ENCODE measurements around the gene CALN1.
"Not testable (repeated sequence)": the region's sequence is repeated elsewhere in the genome, so short reads cannot be mapped to it uniquely, and the experiment has no call there.

The CALN1 gene

GRCh38 chr7:72412121-72412618 is at the start of gene CALN1:
CALN1 (minus strand) TSS chr7:72412338.
- DNase-seq (ENCODE audit: low read depth, low spot score): not testable (repeated sequence)

- no peak for DNase-seq (ENCODE audit: low read depth, low spot score)
These were observed 41.3 kb upstream of the CALN1 start for GRCh38 chr7:72453471-72453870.

- DNase-seq (ENCODE audit: low read depth, low spot score): no peak
These were observed 35.5 kb upstream of the CALN1 start for GRCh38 chr7:72447465-72448204.

DNA sequence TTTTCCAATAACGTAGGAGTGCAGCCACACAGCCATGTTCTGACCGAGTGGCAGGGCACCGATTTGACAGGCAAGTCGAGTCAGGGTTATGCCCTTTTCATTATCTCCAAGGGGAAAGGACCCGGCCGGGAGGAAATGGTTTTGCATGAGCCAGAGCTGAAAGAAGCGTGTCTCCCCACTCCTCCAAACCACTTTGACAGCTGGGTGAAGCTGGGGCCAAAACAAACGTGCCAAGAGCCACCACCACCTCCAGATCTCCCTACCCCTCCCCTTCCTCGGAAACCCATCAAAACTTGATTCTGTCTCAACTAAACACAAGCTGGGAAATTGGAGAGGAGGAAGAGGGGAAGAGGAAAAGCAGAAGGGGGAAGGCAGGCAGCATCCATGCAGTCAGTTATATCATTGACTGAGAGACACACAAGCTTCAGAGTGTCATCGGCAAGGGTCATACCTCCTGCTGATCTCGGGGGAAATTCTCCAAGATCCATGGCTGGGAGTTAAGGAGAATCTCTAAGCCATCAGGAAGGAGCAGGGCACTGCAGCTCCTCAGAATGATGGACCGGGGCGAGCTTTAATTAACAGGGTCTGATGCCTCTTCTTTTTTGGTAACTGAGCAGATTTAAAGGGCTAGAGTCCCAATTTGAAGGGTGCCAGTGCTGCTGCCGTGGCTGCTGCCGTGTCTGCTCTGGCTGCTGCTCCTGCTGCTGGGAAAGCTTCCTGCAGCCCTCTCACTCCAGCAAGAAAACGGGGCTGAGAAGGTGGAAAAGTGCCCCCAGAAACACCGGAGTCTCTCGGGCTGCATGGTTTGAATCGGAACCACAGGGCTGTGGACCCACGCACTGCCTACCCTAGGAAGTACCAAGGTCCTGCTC is 34.7 kb upstream of the CALN1 start:
- DNase-seq (ENCODE audit: low read depth, low spot score): no peak

DNA sequence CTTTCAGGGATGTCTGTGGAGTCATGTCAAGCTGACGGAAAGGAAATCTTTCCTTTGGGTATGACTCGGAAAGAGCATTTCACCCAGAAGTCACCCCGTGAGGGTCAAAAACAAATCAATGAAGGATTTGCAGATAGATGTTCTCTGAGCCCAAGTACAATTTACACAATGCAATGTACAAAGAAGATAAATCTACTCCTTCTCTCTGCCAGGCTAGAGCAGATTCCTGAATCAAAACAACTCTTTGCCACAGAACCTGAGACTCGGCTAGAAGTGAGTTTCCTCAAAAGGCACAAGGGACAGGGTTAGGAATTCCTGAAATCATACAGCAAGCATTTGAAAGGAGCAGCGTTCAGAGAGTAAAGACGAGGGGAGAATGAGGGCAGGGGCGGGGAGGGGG is 34.0 kb upstream of the CALN1 start:
- no peak for DNase-seq (ENCODE audit: low read depth, low spot score)

DNA sequence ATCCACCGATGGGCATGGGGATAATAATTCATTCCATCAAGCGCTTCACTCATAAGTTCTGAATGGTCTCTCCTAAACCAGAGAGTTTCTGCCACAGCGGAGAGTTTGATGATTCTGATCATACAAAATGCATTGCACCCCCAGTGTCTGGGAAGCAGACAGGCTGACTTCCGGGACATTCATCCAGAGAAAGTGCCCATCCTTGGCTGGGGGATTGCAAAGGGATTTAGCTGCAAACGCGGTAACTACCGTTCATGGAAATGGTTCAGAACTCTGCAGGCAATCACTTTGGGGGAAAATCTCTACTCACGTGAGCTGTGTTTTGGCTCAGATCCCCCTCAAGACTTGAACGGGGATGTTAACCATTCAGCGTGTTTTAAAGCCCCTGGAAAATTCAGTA is 33.4 kb upstream of the CALN1 start:
- no peak for DNase-seq (ENCODE audit: low read depth, low spot score)

DNA sequence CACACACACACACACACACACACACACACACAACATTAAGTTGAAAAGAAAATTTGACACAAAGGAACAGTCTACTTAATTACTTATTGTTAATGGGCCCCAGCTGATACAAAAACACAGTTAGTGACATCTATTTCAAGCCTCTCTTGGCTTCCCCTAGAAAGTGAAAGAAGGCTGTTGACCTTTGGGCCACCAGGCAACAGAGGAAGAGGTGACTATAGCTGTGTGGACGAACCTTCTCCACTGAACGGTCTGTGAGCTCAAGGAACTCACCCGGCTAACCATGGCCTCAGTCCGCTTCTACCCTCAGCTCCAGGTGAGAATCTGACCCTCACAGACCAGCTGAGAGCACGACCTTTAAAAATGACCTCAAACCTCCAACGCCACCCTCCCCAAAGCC is 32.9 kb upstream of the CALN1 start:
- DNase-seq (ENCODE audit: low read depth, low spot score): no peak

DNA sequence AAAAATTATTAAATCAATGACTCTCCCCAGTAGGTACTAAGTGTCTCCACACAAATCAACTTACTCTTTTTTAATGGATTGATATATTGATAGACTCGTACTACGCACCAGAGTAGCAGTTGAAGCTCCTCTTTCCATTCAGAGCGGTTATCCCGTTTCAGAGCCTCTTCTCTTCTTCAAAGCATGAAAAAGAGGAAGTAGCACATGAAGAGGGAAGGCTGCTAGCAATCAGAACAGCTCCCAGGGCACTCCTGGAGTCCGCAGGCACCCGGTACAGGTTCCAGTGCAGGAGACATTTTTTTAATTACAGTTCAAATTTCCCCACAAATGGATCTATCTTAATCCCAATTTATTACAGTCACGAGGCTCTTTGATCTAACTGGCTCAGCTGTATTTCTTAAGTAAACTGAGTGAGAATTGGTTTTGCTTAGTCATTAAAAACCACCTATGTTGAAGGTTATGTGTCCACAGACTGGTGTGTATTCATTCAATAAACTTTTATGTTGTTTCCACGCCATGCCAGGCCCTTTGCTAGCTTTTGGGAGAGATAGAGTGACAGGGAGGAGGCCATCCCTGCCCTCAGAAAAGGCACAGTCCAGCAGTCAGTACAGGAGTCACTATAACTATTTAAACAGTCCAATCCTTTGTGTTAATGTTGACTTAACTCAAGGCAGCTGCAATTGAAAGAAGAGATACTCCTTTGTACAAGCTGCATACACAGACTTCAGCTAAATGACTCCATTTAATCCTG is 32.1 kb upstream of the CALN1 start:
- DNase-seq (ENCODE audit: low read depth, low spot score): no peak

DNA sequence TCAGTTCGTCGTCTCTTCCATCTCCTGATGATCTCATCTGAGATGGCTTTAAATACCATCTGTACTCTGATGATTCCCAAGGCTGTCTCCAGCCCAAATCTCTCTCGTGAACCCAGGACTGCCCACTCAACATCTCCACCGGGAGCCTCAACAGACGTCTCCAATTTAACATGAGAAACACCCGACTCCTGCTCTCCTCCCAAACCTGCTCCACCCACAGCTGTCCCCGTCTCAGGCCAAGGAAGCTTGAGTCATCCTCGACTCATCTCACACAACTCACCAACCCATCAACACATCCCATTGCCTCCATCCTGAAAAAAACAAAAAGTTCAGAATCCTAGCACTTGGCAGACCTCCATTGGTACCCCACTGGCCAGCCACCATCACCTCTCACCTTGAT is 29.7 kb upstream of the CALN1 start:
- DNase-seq (ENCODE audit: low read depth, low spot score): no peak

DNA sequence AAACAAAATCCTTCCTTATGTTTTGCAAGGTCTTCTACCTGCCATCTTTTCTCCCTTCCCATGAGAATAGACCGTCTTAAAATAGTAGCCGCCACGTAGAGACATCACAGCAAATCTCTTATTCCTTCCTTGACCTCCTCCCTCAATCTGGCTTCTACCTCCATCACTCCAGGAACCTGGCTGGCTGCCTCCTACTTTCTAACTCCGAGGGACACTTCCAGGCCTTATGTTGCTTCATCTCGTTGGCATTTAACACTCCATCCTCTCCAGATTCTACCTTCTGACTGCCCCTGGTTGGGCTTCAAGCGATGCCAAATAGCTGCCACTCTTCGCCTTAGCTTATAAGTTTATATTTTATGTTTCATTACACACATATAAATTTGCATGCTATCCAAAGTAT is 26.4 kb upstream of the CALN1 start:
- no peak for DNase-seq (ENCODE audit: low read depth, low spot score)

DNA sequence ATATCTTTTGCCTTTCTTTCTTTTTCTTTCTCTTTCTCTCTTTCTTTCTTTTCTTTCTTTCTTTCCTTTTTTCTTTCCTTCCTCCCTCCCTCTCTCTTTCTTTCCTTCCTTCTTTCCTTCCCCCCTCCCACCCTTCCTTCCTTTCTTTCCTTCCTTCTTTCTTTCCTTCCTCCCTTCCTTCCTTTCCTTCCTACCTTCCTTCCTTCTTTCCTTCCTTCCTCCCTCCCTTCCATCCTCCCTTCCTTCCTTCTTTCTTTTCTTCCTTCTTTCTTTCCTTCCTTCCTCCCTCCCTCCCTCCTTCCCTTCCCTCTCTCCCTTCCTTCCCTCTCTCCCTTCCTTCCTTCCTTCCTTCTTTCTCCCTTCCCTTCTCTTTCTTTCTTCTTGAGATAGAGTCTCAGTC is 25.5 kb upstream of the CALN1 start:
- DNase-seq (ENCODE audit: low read depth, low spot score): no peak

GRCh38 chr7:72437061-72437585 is 25.0 kb upstream of the CALN1 start:
- DNase-seq (ENCODE audit: low read depth, low spot score): no peak

- no peak for DNase-seq (ENCODE audit: low read depth, low spot score)
These were observed 23.9 kb upstream of the CALN1 start for GRCh38 chr7:72435925-72436480.

- no peak for DNase-seq (ENCODE audit: low read depth, low spot score)
These were observed 23.2 kb upstream of the CALN1 start for GRCh38 chr7:72435366-72435765.

DNA sequence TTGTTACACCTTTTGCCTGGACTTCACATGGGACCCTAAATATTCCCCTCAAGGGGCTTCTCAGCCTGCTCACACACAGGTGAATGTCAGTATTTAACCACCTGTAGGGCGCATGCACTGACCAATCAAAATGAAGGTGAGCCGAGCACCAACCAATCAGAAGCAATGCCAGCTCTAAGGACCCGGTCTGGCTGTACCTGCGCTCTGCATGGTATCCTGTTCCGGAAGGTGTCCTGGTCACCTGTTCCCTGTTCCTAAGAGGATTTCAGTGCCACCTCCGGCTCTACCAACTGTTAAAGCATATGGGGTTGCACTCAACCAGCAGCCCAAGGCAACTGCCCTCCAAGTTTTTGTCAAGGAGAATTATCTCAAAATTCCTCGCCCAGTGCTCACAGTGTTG is 18.4 kb upstream of the CALN1 start:
- no peak for DNase-seq (ENCODE audit: low read depth, low spot score)

- no peak for DNase-seq (ENCODE audit: low read depth, low spot score)
These were observed 17.2 kb upstream of the CALN1 start for GRCh38 chr7:72429316-72429715.

DNA sequence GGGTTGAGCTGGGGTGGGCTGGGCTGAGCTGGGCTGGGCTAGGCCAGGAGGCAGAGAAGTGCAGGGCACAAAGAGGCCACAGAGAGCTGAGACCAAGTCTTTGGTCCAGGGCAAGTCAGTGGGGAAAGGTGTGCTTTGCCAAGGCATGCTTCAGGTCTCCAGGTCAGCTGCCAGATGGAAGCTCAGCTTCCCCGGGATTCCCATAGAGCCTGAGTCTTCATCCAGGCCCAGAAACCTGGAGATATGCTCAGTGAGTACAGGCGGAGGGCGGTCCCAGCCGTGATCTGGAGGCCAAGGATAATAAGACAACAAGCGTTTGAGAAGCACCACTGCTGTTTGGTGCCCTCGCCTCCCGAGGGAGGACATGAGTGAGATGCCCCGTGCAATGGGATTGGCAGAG is 4.7 kb upstream of the CALN1 start:
- DNase-seq (ENCODE audit: low read depth, low spot score): no peak

- no peak for DNase-seq (ENCODE audit: low read depth, low spot score)
These were observed 3.4 kb upstream of the CALN1 start for GRCh38 chr7:72415586-72415985.

GRCh38 chr7:72413886-72414285 is 1.7 kb upstream of the CALN1 start:
- DNase-seq (ENCODE audit: low read depth, low spot score): no peak

DNA sequence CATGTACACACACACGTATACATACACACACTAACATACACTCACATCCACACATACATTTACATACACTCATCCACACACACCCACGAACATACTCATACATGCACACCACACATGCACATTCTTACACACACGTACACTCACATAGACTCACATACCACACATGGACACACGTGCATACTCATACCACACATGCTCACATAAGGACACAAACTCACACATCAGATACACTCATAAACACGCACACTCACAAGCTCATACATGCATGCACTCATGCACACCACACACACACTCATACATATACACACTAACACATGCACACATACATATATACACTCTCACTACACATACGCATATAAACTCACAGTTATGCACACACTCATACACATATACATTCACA is 1.2 kb upstream of the CALN1 start:
- no peak for DNase-seq (ENCODE audit: low read depth, low spot score)

DNA sequence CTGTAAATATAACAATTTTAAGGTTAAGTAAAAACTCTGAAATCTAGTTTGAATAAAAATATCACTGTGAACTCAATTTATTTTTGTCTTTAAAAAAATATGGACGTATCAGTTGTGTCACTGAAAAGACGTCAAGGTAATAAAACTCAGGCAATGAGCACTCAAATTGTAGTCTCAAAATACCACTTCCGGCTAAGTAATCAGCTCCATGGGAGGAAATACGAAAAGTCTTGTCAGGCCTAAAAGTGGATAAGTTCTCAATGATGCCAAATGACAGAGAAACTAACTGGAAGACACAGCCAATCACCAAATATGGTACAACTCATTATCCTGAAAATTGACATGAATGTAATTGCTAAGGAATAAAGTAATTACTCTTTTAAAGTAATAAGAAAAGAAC is 719 bp downstream of the CALN1 start:
- no peak for DNase-seq (ENCODE audit: low read depth, low spot score)

DNA sequence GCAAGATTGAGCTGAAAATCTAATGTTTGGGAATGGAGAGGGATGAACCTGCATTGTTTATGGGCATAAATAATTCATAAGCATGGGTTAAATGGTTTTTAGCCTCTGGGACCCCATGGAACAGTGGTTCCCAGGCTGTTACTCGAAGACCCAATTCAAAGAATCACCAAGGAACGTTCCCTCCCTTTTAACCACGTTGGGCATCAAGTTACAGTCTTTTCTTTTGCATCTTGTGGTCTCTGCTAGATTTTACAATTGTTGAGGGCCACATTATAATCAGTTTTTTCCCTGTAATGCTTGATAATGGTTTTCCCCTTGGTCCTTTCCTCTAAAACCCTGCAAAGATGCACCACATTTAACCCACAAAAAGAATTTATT is 2.5 kb downstream of the CALN1 start:
- DNase-seq (ENCODE audit: low read depth, low spot score): no peak

Measured in activated CD4-positive, CD25-positive, alpha-beta regulatory T cell treated with anti-CD3 and anti-CD28 coated beads, Interleukin-2, amount 50 U/mL, for 16 hours (primary cell).